ENCODE data around the gene GABRE.

- TF ChIP-seq, protein P1, sequence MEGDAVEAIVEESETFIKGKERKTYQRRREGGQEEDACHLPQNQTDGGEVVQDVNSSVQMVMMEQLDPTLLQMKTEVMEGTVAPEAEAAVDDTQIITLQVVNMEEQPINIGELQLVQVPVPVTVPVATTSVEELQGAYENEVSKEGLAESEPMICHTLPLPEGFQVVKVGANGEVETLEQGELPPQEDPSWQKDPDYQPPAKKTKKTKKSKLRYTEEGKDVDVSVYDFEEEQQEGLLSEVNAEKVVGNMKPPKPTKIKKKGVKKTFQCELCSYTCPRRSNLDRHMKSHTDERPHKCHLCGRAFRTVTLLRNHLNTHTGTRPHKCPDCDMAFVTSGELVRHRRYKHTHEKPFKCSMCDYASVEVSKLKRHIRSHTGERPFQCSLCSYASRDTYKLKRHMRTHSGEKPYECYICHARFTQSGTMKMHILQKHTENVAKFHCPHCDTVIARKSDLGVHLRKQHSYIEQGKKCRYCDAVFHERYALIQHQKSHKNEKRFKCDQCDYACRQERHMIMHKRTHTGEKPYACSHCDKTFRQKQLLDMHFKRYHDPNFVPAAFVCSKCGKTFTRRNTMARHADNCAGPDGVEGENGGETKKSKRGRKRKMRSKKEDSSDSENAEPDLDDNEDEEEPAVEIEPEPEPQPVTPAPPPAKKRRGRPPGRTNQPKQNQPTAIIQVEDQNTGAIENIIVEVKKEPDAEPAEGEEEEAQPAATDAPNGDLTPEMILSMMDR (IDR thresholded peaks at IDR 0.05; ENCODE audit: low read depth, low read length), result no peak
- no peak for TF ChIP-seq EZH2phosphoT487 (IDR thresholded peaks at IDR 0.05; ENCODE audit: low read depth)
Observed at GRCh38 chrX:151912780-151913179, 61.7 kb downstream of the GABRE start, which contains the start of gene MAGEA4.

All from OCI-LY3 (cell line).